Measurements from ENCODE around the gene OTOF.

OTOF gene

GRCh38 chr2:26424221-26424620, 53.7 kb downstream of the OTOF start:
- H3K27ac ChIP-seq, result no peak overlapping the region
- no peak for DNase-seq (ENCODE audit: low read depth, low spot score)

- no peak for DNase-seq (ENCODE audit: low read depth, low spot score)
- H3K27ac ChIP-seq, result no peak overlapping the region
Measured at GRCh38 chr2:26423750-26424149, 54.2 kb downstream of the OTOF start.

- DNase-seq (ENCODE audit: low read depth, low spot score), result no peak
- H3K27ac ChIP-seq, result no peak overlapping the region
Measured at GRCh38 chr2:26422947-26423629, 54.8 kb downstream of the OTOF start.

- DNase-seq (ENCODE audit: low read depth, low spot score), result no peak
- H3K27ac ChIP-seq, result no peak overlapping the region
Measured at GRCh38 chr2:26421961-26422360, 56.0 kb downstream of the OTOF start.

- no peak overlapping the region for H3K27ac ChIP-seq
- DNase-seq (ENCODE audit: low read depth, low spot score), result no peak
Measured at GRCh38 chr2:26414311-26414710, 63.6 kb downstream of the OTOF start.

GRCh38 chr2:26412091-26412673, 65.7 kb downstream of the OTOF start:
- DNase-seq (ENCODE audit: low read depth, low spot score), result no peak
- H3K27ac ChIP-seq, result no peak overlapping the region

- DNase-seq (ENCODE audit: low read depth, low spot score), result no peak
- H3K27ac ChIP-seq, result no peak overlapping the region
Measured at GRCh38 chr2:26411419-26411818, 66.5 kb downstream of the OTOF start.

- H3K27ac ChIP-seq, result no peak overlapping the region
- DNase-seq (ENCODE audit: low read depth, low spot score), result no peak
Measured at GRCh38 chr2:26410764-26411243, 67.1 kb downstream of the OTOF start.

- DNase-seq (ENCODE audit: low read depth, low spot score), result no peak
- H3K27ac ChIP-seq, result no peak overlapping the region
Measured at GRCh38 chr2:26409785-26410184, 68.1 kb downstream of the OTOF start.

- H3K27ac ChIP-seq, result no peak overlapping the region
- DNase-seq (ENCODE audit: low read depth, low spot score), result no peak
Measured at GRCh38 chr2:26407526-26407925, 70.4 kb downstream of the OTOF start.
